Central memory CD8-positive, alpha-beta T cell (primary cell): Measurements from ENCODE around the gene GFI1.

Experiments
- ATAC-seq: fragments of 150-1000 bp; cut with Tn5 transposase; replicated peaks from 2 replicates; pipeline ENCODE4 v1.10.0; 2022; ENCODE audit warnings: mild to moderate bottlenecking, moderate FRiP score, moderate number of reproducible peaks; ENCODE audit not compliant: poor library complexity, severe bottlenecking; ENCODE audit errors: extremely low read depth
- DNase-seq, 2 donors: peaks; one replicate each; pipeline ENCODE4 v3.0.0; 2021; ENCODE audit warnings: low spot score in 2 of 2
- H3K27ac Mint-ChIP-seq: one replicate; pipeline ENCODE4 v1.8.0; 2022; ENCODE audit warnings: low read depth, mild to moderate bottlenecking, moderate library complexity, mixed read lengths
- H3K27me3 Mint-ChIP-seq: one replicate; pipeline ENCODE4 v1.8.0; 2022; ENCODE audit warnings: mixed read lengths
- H3K36me3 Mint-ChIP-seq: one replicate; pipeline ENCODE4 v1.8.0; 2022; ENCODE audit warnings: mild to moderate bottlenecking, moderate library complexity, mixed read lengths; ENCODE audit not compliant: insufficient read depth
- H3K4me1 Mint-ChIP-seq: one replicate; pipeline ENCODE4 v1.8.0; 2022; ENCODE audit warnings: mixed read lengths
- H3K4me3 Mint-ChIP-seq: one replicate; pipeline ENCODE4 v1.8.0; 2022; ENCODE audit warnings: mild to moderate bottlenecking, moderate library complexity, mixed read lengths
- H3K9me3 Mint-ChIP-seq: one replicate; pipeline ENCODE4 v1.8.0; 2022; ENCODE audit warnings: mixed read lengths

Gene GFI1

GRCh38 chr1:92484472-92485380, 2.0 kb downstream of the GFI1 start:
- Mint-ChIP-seq H3K4me3 (peak overlapping the region; percentile 90), H3K36me3 (peaks cover 35% of the 10 kb centered on the region), H3K27me3 (no peaks in the 10 kb centered on the region), H3K27ac (peak overlapping the region; percentile 94), H3K4me1 (peaks cover 38% of the 10 kb centered on the region), H3K9me3 (no peaks in the 10 kb centered on the region)
- peak; percentile 50 for ATAC-seq
- DNase-seq: peak in 1 of 2 donors; percentile 40

- DNase-seq (no peak), ATAC-seq (no peak)
- no peaks in the 10 kb centered on the region for H3K27me3 Mint-ChIP-seq
- no peaks in the 10 kb centered on the region for H3K9me3 Mint-ChIP-seq
- H3K36me3 Mint-ChIP-seq: peaks cover 41% of the 10 kb centered on the region
- H3K27ac Mint-ChIP-seq: peak overlapping the region; percentile 94
- H3K4me1 Mint-ChIP-seq: peaks cover 47% of the 10 kb centered on the region
- peak overlapping the region; percentile 90 for H3K4me3 Mint-ChIP-seq
These were observed 2.9 kb downstream of the GFI1 start for GRCh38 chr1:92483610-92484471.

- DNase-seq: no peak
- ATAC-seq: peak; percentile 7
- H3K27me3 Mint-ChIP-seq: no peaks in the 10 kb centered on the region
- peaks cover 45% of the 10 kb centered on the region for H3K36me3 Mint-ChIP-seq
- peak overlapping the region; percentile 90 for H3K4me3 Mint-ChIP-seq
- peaks cover 56% of the 10 kb centered on the region for H3K4me1 Mint-ChIP-seq
- H3K9me3 Mint-ChIP-seq: no peaks in the 10 kb centered on the region
- peak overlapping the region; percentile 94 for H3K27ac Mint-ChIP-seq
These were observed 3.8 kb downstream of the GFI1 start for GRCh38 chr1:92482665-92483609.

- Mint-ChIP-seq H3K4me1 (peaks cover 57% of the 10 kb centered on the region), H3K36me3 (peaks cover 46% of the 10 kb centered on the region), H3K27me3 (no peaks in the 10 kb centered on the region), H3K9me3 (no peaks in the 10 kb centered on the region), H3K27ac (peak overlapping the region; percentile 94), H3K4me3 (peak overlapping the region; percentile 90)
- ATAC-seq (no peak), DNase-seq (no peak)
These were observed 4.6 kb downstream of the GFI1 start for GRCh38 chr1:92481971-92482664.

- peak overlapping the region; percentile 90 for H3K4me3 Mint-ChIP-seq
- no peaks in the 10 kb centered on the region for H3K27me3 Mint-ChIP-seq
- peaks cover 51% of the 10 kb centered on the region for H3K36me3 Mint-ChIP-seq
- peak overlapping the region; percentile 85 for H3K27ac Mint-ChIP-seq
- H3K4me1 Mint-ChIP-seq: peaks cover 61% of the 10 kb centered on the region
- DNase-seq (no peak), ATAC-seq (no peak)
- H3K9me3 Mint-ChIP-seq: no peaks in the 10 kb centered on the region
These were observed 5.2 kb downstream of the GFI1 start for GRCh38 chr1:92481599-92481925.

- peaks cover 53% of the 10 kb centered on the region for H3K36me3 Mint-ChIP-seq
- H3K27ac Mint-ChIP-seq: peak overlapping the region; percentile 85
- peak overlapping the region; percentile 90 for H3K4me3 Mint-ChIP-seq
- peaks cover 64% of the 10 kb centered on the region for H3K4me1 Mint-ChIP-seq
- DNase-seq (no peak), ATAC-seq (no peak)
- no peaks in the 10 kb centered on the region for H3K27me3 Mint-ChIP-seq
- H3K9me3 Mint-ChIP-seq: no peaks in the 10 kb centered on the region
These were observed 5.7 kb downstream of the GFI1 start for GRCh38 chr1:92480813-92481598.

GRCh38 chr1:92480200-92480812, 6.4 kb downstream of the GFI1 start:
- Mint-ChIP-seq H3K27me3 (no peaks in the 10 kb centered on the region), H3K27ac (peak overlapping the region; percentile 87), H3K4me3 (peak overlapping the region; percentile 28), H3K36me3 (peaks cover 50% of the 10 kb centered on the region), H3K4me1 (peaks cover 68% of the 10 kb centered on the region), H3K9me3 (no peaks in the 10 kb centered on the region)
- no peak for DNase-seq
- ATAC-seq: no peak

GRCh38 chr1:92479587-92479986, 7.1 kb downstream of the GFI1 start:
- Mint-ChIP-seq H3K27ac (peak overlapping the region; percentile 87), H3K27me3 (no peaks in the 10 kb centered on the region)

GRCh38 chr1:92478393-92478792, 8.3 kb downstream of the GFI1 start:
- peak overlapping the region; percentile 87 for H3K27ac Mint-ChIP-seq
- no peaks in the 10 kb centered on the region for H3K9me3 Mint-ChIP-seq
- no peaks in the 10 kb centered on the region for H3K27me3 Mint-ChIP-seq
- peaks cover 38% of the 10 kb centered on the region for H3K36me3 Mint-ChIP-seq
- H3K4me1 Mint-ChIP-seq: peaks cover 74% of the 10 kb centered on the region
- no peak for ATAC-seq
- peak overlapping the region; percentile 28 for H3K4me3 Mint-ChIP-seq
- DNase-seq: no peak

More at GRCh38 chr1:92479587-92479986, 7.1 kb downstream of the GFI1 start:
- Mint-ChIP-seq H3K36me3 (peaks cover 45% of the 10 kb centered on the region), H3K9me3 (no peaks in the 10 kb centered on the region), H3K4me3 (peak overlapping the region; percentile 28), H3K4me1 (peaks cover 75% of the 10 kb centered on the region)
- ATAC-seq: no peak
- DNase-seq: no peak

- Mint-ChIP-seq H3K36me3 (peaks cover 29% of the 10 kb centered on the region), H3K4me1 (peaks cover 56% of the 10 kb centered on the region), H3K27me3 (no peaks in the 10 kb centered on the region), H3K4me3 (peak overlapping the region; percentile 38), H3K9me3 (no peaks in the 10 kb centered on the region), H3K27ac (peak overlapping the region; percentile 92)
- ATAC-seq (peak; percentile 82), DNase-seq (peak in 1 of 2 donors; percentile 65)
These were observed 10.6 kb downstream of the GFI1 start for GRCh38 chr1:92476071-92476631.
